K562 (cell line): ENCODE results near the gene SYF2. TPM values are rescaled to one million over a fixed set of nuclear protein-coding genes. Genes with fewer than 3 reads are reported as not detected.
A peak's percentile ranks its signal among the peaks of the same experiment; 100 is the strongest.
"Not testable (repeated sequence)": the region's sequence is repeated elsewhere in the genome, so short reads cannot be mapped to it uniquely, and the experiment has no call there.

Experiments used
- ATAC-seq: fragments of 200-7000 bp; cut with Tn5 transposase; 3 replicates; pipeline ENCODE4 v1.9.1; 2020; ENCODE audit warnings: moderate library complexity
- BruUV-seq: library from RNA; stranded (reverse); fragments of 400-500 nt; replicated peaks from 2 replicates; lab custom pipeline; 2021; lab: Mats Ljungman, UMichigan
- CTCF ChIA-PET: fragments of 300-600 bp; formaldehyde crosslinking; extraction: SDS; loops from one replicate; lab custom pipeline; 2021; ENCODE audit warnings: low intra/inter-chr PET ratio; lab: Yijun Ruan, JAX
- POLR2A ChIA-PET: fragments of 300-600, 350-650 bp; sonication (Branson Sonifier 250); formaldehyde crosslinking; extraction: SDS; loops from one replicate; lab custom pipeline; 2021; ENCODE audit warnings: antibody characterized with exemption, inconsistent platforms; lab: Yijun Ruan, JAX
- DNase-seq, 4 experiments: peaks; one replicate each; pipeline versions ENCODE4 v3.0.0 to v3.0.0-alpha.2; 2011 to 2018; ENCODE audit warnings: low spot score in 3 of 4, mixed read lengths in 3 of 4; ENCODE audit errors: extremely low read depth in 1 of 4
- FAIRE-seq: peaks from 2 replicates; lab custom pipeline; 2011; peaks lifted over from hg19 to GRCh38; lab: Jason Lieb, UNC
- H2AFZ ChIP-seq: 2 replicates; pipeline ENCODE4 v1.6.0; 2011; ENCODE audit warnings: low read depth, low read length, control low read depth, inconsistent platforms
- H3K27ac ChIP-seq: fragments of 200-600 bp; 3 replicates; pipeline ENCODE4 v1.8.0; 2011; ENCODE audit warnings: low read depth, mild to moderate bottlenecking, control low read depth, inconsistent platforms, low read length, moderate library complexity, mixed read lengths; ENCODE audit errors: extremely low read depth
- H3K27me3 ChIP-seq, 2 experiments: fragments of 300-600 bp in 1 of 2; 2 replicates in 1 of 2; 3 replicates in 1 of 2; pipeline versions ENCODE4 v1.6.0 to v1.8.0; 2011; ENCODE audit warnings: inconsistent platforms in 2 of 2, low read length in 2 of 2, mild to moderate bottlenecking in 1 of 2, mixed read lengths in 1 of 2, moderate library complexity in 1 of 2; ENCODE audit not compliant: control insufficient read depth in 2 of 2, insufficient read depth in 2 of 2
- H3K36me3 ChIP-seq: fragments of 300-600 bp; 3 replicates; pipeline ENCODE4 v1.8.0; 2011; ENCODE audit warnings: mild to moderate bottlenecking, low read length, inconsistent platforms; ENCODE audit not compliant: control insufficient read depth, insufficient read depth
- H3K4me1 ChIP-seq, 2 experiments: fragments of 200-600 bp in 1 of 2; replicated peaks in 1 of 2; 2 replicates in 1 of 2; 3 replicates in 1 of 2; pipeline versions ENCODE4 v1.5.1 to v1.8.0; 2011; ENCODE audit warnings: inconsistent platforms in 2 of 2, low read length in 2 of 2, mild to moderate bottlenecking in 1 of 2, mixed read lengths in 1 of 2, moderate library complexity in 1 of 2; ENCODE audit not compliant: control insufficient read depth in 2 of 2, insufficient read depth in 2 of 2
- H3K4me2 ChIP-seq: 2 replicates; pipeline ENCODE4 v1.6.1; 2011; ENCODE audit warnings: low read length, control low read depth, inconsistent platforms, mixed read lengths; ENCODE audit not compliant: insufficient read depth
- H3K4me3 ChIP-seq: fragments of 200-600 bp; sonication (generic), shearing (Covaris generic); 2 replicates; pipeline ENCODE4 v1.5.1; 2016; ENCODE audit warnings: control low read depth, inconsistent platforms
- H3K79me2 ChIP-seq: fragments of 200-600 bp; 3 replicates; pipeline ENCODE4 v1.8.0; 2011; ENCODE audit warnings: low read length, inconsistent platforms; ENCODE audit not compliant: control insufficient read depth, insufficient read depth
- H3K9ac ChIP-seq, 2 experiments: 2 replicates each; pipeline versions ENCODE4 v1.6.0 to v1.6.1; 2011; ENCODE audit warnings: low read depth in 2 of 2, low read length in 2 of 2, control low read depth in 1 of 2, inconsistent platforms in 1 of 2, mild to moderate bottlenecking in 1 of 2, mixed read lengths in 1 of 2; ENCODE audit not compliant: insufficient read depth in 1 of 2
- H3K9me1 ChIP-seq: one replicate; pipeline ENCODE4 v1.6.0; 2011; ENCODE audit warnings: inconsistent platforms, mild to moderate bottlenecking, low read length, moderate library complexity; ENCODE audit not compliant: control insufficient read depth, insufficient read depth
- H3K9me3 ChIP-seq: replicated peaks from 2 replicates; pipeline ENCODE4 v1.5.1; 2011; ENCODE audit warnings: low read depth, low read length, inconsistent platforms; ENCODE audit not compliant: control insufficient read depth, insufficient read depth
- H4K20me1 ChIP-seq: replicated peaks from 2 replicates; pipeline ENCODE4 v1.6.1; 2011; ENCODE audit warnings: low read length, inconsistent platforms, mixed read lengths; ENCODE audit not compliant: control insufficient read depth, insufficient read depth
- HDAC8 ChIP-seq: fragments of 450-650 bp; IDR thresholded peaks from 2 replicates; pipeline ENCODE4 v1.6.1; 2016; ENCODE audit warnings: mild to moderate bottlenecking, missing genetic modification characterization, moderate library complexity, missing compliant biosample characterization
- VEZF1 ChIP-seq: fragments of 200-800 bp; sonication (Bioruptor generic); IDR thresholded peaks from 2 replicates; pipeline ENCODE4 v1.6.1; 2017; ENCODE audit warnings: missing genetic modification characterization, missing compliant biosample characterization
- ZNF592 ChIP-seq: fragments of 450-650 bp; IDR thresholded peaks from 2 replicates; pipeline ENCODE4 v1.6.1; 2017; ENCODE audit warnings: antibody characterized with exemption, mild to moderate bottlenecking
- WGBS: fragments of 100-300 bp; shearing (Covaris generic); methylation state at CpG from one replicate; pipeline ENCODE4 v1.1.6; 2016; ENCODE audit warnings: low coverage, mixed read lengths; ENCODE audit not compliant: insufficient coverage; ENCODE audit errors: missing lambda C conversion rate; 5-methylcytosine and 5-hydroxymethylcytosine counted together
- in situ Hi-C: fragments of 300-500 bp; cut with MboI; formaldehyde crosslinking; loops from 4 replicates; pipeline ENCODE4 v1.15.0; 2018; ENCODE audit warnings: inconsistent platforms, mixed read lengths
- intact Hi-C: fragments of 100-400 bp; cut with micrococcal nuclease; formaldehyde crosslinking; loops from 2 replicates; pipeline ENCODE4 v1.14.2; 2022
- polyA plus RNA-seq, 8 experiments: library from polyadenylated mRNA; depleted of rRNA in 4 of 8; stranded (reverse) in 5 of 8; unstranded in 3 of 8; fragments of >200 nt; fragmentation: Nextera tagmentation in 2 of 8; fragmentation: Illumina TruSeq in 1 of 8; extraction: Ambion mirVana in 2 of 8; extraction: Trizol in 1 of 8; gene quantifications; 2 replicates each; pipeline versions ENCODE4 v1.2.1 to v1.2.3, GENCODE V29; 2011 to 2014; ENCODE audit warnings: inconsistent platforms in 1 of 8, missing spikeins in 1 of 8
- total RNA-seq, 7 experiments: library from RNA; depleted of rRNA in 6 of 7; stranded (reverse); fragments of >200 nt in 6 of 7; fragmentation: Illumina TruSeq in 2 of 7; extraction: Trizol in 2 of 7; gene quantifications; 2 replicates each; pipeline versions ENCODE4 v1.2.1 to v1.2.3, GENCODE V29; 2011 to 2021; ENCODE audit warnings: low replicate concordance in 1 of 7

The SYF2 gene
- total and polyA plus RNA-seq, 9 of the 15 experiments (the other 6 are each of a cell fraction or from before 2014, with no cell fraction given) = 20.9 to 69.0 (median 43.2) TPM

GRCh38 chr1:25278790-25279189 is 46.5 kb upstream of the SYF2 start:
- H3K27me3 ChIP-seq, H4K20me1 ChIP-seq, in situ Hi-C loops, H2AFZ ChIP-seq, H3K9me3 ChIP-seq, H3K4me2 ChIP-seq, H3K9me1 ChIP-seq, H3K4me3 ChIP-seq, H3K36me3 ChIP-seq, CTCF ChIA-PET, intact Hi-C loops, BruUV-seq, POLR2A ChIA-PET: not testable (repeated sequence)
- DNase-seq (peak in 3 of 4 experiments; percentile 9 to 51 (median 11)), ATAC-seq (peak; percentile 57), FAIRE-seq (peak; percentile 44)
- Histone ChIP-seq H3K79me2 (peaks cover 32% of the 10 kb centered on the region), H3K9ac (peak overlapping the region; percentile 25 to 52; a peak in 2 of 4 replicates), H3K27ac (peak overlapping the region; percentile 76; the same call in 2 of the 3 replicates), H3K4me1 (peaks cover 5 to 25% of the 10 kb centered on the region in 2 experiments; a peak in 4 of 5 replicates)
- TF ChIP-seq HDAC8 (tag) = 0 out of 2 replicates have a peak, but pooled peaks have one; percentile 28
- TF ChIP-seq ZNF592 = 0 out of 2 replicates have a peak, but pooled peaks have one; percentile 53
- 0 out of 2 replicates have a peak, but pooled peaks have one; percentile 9 for TF ChIP-seq VEZF1 (CRISPR knock-in tag)
- WGBS = 0% methylated on average over 3 of the region's 8 CpGs
